Measurements from ENCODE around the gene CDC42SE2.
"Not testable (repeated sequence)": the region's sequence is repeated elsewhere in the genome, so short reads cannot be mapped to it uniquely, and the experiment has no call there.

CDC42SE2 gene

DNA sequence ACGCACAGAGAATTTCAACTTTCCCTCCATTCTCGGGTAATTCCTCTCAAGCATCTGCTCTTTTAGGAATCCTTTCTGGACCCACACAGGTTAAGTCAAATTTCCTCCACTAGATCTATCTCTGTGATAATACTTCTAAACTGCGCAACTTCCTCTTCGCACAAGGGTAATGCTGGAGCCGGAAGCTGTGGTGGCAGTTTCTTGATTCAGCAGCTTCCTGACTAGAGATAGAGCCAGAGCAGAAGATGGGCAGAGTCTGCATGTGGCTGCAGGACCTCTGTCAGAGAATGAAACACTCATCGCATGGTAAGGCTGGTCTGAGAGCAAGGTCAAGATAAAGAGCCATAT, 11.1 kb upstream of the CDC42SE2 start:
- peak; percentile 94 for DNase-seq

- not testable (repeated sequence) for DNase-seq
Observed at GRCh38 chr5:131254025-131254424, 9.8 kb upstream of the CDC42SE2 start.

DNA sequence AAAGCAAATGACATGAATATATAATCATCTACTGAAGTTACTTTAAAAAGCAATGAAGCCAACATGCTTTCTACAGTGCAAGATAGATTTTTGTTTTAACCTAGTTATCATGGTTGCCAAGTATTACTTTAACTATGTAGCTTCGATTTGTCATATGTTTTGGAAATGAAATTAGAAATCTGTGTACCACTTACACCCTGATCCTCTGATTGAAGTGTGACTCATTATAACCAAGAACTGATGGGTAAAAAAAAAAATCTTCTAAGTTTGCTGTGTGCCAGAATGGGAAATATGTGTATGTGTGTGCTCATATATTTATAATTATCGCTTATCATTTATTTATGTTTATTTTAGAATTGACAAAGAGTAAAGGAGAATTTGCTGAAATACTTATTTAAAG, 9.1 kb upstream of the CDC42SE2 start:
- DNase-seq, result peak; percentile 67

- DNase-seq, result no peak
Observed at GRCh38 chr5:131256507-131256823, 7.4 kb upstream of the CDC42SE2 start.

- no peak for DNase-seq
Observed at GRCh38 chr5:131258733-131259132, 5.1 kb upstream of the CDC42SE2 start.

DNA sequence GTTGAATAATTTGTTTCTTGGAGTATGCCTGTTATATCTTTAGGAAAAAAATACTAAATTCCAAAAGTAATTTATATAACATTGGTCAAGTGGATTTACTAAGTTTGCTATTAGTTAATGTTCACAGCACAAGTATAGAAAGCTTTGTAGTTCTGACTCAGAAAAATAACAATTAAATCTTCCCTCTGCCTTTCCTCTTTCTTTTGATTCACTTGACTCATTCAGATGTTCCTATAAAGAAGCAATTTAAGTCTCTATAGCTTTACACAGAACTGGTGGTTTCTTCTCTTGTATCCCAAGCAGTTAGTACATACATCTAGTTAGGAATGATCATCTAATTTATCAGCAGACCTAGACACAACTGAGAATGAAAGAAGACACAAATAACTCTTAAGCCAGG, 4.5 kb upstream of the CDC42SE2 start:
- no peak for DNase-seq

GRCh38 chr5:131260895-131261294, 3.0 kb upstream of the CDC42SE2 start:
- no peak for DNase-seq

DNA sequence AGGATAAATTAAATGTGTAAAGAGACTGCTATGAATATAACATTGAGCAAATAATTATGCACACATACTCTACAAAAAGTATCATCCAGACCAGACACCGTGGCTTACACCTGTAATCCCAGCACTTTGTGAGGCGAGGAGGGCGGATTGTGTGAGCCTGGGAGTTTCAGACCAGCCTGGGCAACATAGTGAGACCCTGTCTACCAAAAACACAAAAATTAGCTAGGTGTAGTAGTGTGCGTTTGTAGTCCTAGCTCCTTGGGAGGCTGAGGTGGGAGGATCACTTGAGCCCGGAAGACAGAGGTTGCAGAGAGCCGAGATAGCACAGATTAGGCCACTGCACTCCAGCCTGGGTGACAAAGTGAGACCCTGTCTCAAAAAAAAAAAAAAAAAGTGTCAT, 2.4 kb upstream of the CDC42SE2 start:
- no peak for DNase-seq

DNA sequence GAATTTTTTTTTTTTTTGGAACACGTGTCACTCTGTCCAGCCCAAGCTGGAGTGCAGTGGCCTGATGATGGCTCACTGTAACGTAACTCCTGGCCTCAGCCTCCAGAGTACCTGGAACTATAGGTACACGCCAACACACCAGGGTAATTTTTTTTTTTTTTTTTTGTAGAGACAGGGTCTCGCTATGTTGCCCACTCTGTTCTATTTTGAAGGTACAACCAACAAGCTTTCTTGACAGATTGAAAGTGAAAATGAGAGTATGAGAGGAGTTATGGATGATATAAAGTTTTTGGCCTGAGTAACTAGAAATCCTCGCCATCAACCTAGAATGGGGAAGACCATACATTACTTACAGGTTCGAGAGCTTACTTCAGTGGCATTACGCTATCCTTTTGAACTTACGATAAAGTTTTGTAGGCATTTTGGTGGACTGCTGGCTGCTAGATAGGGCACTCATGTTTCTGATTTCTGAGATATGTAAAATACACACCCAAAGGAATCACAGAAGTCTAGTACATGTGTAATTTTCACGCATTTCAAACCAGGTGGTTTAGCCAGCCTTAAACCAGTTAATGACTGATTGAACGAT, 806 bp upstream of the CDC42SE2 start:
- peak; percentile 43 for DNase-seq

- peak; percentile 69 for DNase-seq
Observed at GRCh38 chr5:131264451-131265099, 722 bp downstream of the CDC42SE2 start.

DNA sequence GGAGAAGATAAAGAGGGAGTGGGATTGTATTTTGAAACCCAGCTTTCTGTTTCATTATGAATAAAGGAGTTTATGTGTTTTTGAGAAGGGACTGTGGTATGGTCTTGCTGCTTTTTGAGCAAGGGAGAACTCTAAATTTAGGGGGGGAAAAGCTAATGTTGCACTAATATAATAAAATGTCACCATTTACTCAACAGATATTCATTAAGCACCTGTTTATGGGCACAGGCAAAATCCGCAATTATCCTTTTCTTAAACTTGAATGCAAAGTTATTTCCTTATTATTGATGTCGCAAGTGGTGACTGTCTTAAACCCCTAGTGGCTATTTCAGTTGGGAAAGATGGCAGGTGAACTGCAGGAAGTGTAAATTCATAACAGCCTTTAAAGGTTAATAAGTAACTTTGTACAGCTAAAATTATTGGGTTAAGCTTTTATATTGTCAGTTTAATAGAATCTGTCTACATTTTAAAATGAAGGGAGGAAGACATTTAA, 1.5 kb downstream of the CDC42SE2 start:
- DNase-seq, result peak; percentile 71

GRCh38 chr5:131266370-131267060, 2.7 kb downstream of the CDC42SE2 start:
- DNase-seq, result peak; percentile 66

DNA sequence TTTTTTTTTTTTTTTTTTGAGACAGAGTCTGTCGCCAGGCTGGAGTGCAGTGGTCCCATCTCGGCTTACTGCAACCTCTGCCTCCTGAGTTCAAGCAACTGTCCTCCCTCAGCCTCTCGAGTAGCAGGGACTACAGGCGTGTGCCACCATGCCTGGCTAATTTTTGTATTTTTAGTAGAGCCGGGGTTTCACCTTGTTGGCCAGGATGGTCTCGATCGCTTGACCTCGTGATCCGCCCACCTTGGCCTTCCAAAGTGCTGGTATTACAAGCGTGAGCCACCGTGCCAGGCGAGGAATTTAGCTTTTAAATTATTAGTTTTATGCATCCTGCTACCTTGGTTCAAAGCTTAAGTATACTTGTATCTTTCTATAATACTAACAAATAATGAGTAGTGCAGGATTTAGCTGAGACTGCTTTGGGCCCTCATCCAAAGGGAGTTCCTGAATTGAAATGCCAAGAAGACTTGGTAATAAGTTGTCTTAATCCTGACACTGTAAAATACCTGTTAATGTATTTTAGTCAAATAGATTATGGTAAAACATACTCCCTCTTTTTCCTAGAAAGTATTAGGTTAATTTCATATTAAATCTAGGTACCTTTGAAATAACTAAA, 5.0 kb downstream of the CDC42SE2 start:
- no peak for DNase-seq

GRCh38 chr5:131270809-131271208, 7.0 kb downstream of the CDC42SE2 start:
- DNase-seq, result no peak

DNA sequence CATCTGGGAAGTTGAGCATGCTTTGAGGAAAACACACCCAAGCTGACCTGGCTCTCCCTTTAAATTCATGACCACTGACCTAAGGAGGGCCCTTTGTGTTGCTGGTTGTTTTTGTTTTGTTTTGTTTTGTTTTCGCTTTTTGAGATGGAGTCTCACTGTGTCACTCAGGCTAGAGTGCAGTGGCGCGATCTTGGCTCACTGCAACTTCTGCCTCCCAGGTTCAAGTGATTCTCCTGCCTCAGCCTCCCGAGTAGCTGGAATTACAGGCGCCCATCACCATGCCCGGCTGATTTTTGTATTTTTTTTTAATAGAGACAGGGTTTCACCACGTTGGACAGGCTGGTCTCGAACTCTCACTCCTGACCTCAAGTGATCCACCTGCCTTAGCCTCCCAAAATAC, 8.0 kb downstream of the CDC42SE2 start:
- not testable (repeated sequence) for DNase-seq

- peak; percentile 49 for DNase-seq
Observed at GRCh38 chr5:131272307-131272706, 8.5 kb downstream of the CDC42SE2 start.

GRCh38 chr5:131272724-131273123, 8.9 kb downstream of the CDC42SE2 start:
- DNase-seq, result peak; percentile 49

GRCh38 chr5:131274326-131275063, 10.6 kb downstream of the CDC42SE2 start:
- DNase-seq, result no peak

DNA sequence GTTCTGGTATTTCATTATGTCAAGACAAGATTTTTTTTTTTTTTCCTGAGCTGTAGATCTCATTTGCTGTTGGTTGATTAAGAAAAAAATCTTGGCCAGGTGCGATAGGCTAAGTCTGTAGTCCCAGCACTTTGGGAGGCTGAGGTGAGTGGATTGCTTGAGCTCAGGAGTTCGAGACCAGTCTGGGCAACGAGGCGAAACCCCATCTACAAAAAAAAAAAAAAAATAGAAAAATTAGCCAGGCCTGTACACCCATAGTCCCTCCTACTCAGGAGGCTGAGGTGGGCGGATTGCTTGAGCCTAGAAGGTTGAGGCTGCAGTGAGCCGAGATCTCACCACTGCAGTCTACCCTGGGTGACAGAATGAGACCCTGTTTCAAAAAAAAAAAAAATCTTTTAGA, 12.2 kb downstream of the CDC42SE2 start:
- no peak for DNase-seq

GRCh38 chr5:131277447-131277846, 13.6 kb downstream of the CDC42SE2 start:
- no peak for DNase-seq

- DNase-seq, result no peak
Observed at GRCh38 chr5:131277875-131278740, 14.3 kb downstream of the CDC42SE2 start.

DNA sequence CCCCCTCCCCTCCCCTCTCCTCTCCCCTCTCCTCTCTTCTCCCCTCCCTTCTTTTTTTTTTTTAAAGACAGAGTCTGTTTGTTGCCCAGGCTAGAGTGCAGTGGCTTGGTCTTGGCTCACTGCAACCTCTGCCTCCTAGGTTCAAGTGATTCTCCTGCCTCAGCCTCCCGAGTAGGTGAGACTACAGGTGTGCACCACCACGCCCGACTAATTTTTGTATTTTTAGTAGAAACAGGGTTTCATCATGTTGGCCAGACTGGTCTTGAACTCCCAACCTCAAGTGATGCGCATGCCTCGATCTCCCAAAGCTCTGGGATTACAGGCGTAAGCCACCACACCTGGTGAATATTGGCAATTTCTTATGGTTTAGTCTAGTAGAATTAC, 14.9 kb downstream of the CDC42SE2 start:
- not testable (repeated sequence) for DNase-seq
